Measurements from ENCODE around the gene ATP6V1C2.

ATP6V1C2 gene

DNA sequence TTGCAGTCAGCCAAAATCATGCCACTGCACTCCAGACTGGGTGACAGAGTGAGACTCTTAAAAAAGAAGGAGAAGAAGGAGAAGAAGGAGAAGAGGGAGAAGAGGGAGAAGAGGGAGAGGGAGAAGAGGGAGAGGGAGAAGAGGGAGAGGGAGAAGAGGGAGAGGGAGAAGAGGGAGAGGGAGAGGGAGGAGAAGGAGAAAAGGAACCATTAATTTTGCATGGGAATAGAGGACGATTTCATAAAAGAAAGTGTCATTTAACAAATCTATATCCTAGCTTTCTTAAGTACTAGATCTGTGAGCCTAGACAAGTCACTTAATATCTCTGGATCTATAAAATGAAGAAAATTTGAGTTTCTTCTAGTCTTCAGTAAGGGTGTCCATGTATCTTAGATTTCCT is 41.2 kb upstream of the ATP6V1C2 start:
- Histone ChIP-seq H3K27me3 (ENCODE audit: control insufficient read depth, low read length) (no peaks in the 10 kb centered on the region), H3F3A (ENCODE audit: control insufficient read depth, insufficient read depth) (no peaks in the 10 kb centered on the region), H3K79me2 (ENCODE audit: control insufficient read depth, low read length) (peaks cover 44% of the 10 kb centered on the region), H3K4me3 (ENCODE audit: low read length) (no peak overlapping the region), H3K9me2 (replicated peaks; ENCODE audit: control insufficient read depth, low read length) (no peaks in the 10 kb centered on the region), H3K9me3 (ENCODE audit: control insufficient read depth, insufficient read depth, low read length) (no peaks in the 10 kb centered on the region), H3K36me3 (ENCODE audit: control insufficient read depth, low read length) (peaks cover 67% of the 10 kb centered on the region), H4K20me1 (ENCODE audit: control insufficient read depth, insufficient read depth, low read depth, low read length) (no peaks in the 10 kb centered on the region), H3K4me1 (ENCODE audit: control insufficient read depth, low read length) (no peaks in the 10 kb centered on the region), H3K27ac (ENCODE audit: low read depth, low read length) (no peak overlapping the region), H3K4me2 (ENCODE audit: low read length) (no peak overlapping the region)
- TF ChIP-seq, protein P1, sequence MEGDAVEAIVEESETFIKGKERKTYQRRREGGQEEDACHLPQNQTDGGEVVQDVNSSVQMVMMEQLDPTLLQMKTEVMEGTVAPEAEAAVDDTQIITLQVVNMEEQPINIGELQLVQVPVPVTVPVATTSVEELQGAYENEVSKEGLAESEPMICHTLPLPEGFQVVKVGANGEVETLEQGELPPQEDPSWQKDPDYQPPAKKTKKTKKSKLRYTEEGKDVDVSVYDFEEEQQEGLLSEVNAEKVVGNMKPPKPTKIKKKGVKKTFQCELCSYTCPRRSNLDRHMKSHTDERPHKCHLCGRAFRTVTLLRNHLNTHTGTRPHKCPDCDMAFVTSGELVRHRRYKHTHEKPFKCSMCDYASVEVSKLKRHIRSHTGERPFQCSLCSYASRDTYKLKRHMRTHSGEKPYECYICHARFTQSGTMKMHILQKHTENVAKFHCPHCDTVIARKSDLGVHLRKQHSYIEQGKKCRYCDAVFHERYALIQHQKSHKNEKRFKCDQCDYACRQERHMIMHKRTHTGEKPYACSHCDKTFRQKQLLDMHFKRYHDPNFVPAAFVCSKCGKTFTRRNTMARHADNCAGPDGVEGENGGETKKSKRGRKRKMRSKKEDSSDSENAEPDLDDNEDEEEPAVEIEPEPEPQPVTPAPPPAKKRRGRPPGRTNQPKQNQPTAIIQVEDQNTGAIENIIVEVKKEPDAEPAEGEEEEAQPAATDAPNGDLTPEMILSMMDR (IDR thresholded peaks at IDR 0.05; ENCODE audit: low read depth, low read length, poor library complexity, severe bottlenecking) = no peak

DNA sequence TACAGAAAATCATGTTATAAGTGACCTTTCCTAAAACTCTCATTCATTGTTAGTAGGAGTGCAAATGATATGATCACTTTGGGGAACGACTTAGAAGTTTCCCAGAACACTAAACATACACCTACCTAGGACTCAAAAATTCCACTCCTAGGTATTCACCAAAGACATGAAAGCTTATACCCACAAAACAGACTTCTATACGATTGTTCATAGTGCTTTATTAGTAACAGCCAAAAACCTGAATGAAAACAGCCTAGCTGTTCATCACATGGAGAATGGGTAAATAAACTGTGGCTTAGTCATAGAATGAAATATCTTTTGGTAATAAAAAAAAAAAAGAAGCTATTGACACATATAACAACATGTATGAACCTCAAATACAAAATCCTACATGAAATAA is 40.5 kb upstream of the ATP6V1C2 start:
- Histone ChIP-seq H3K4me2 (ENCODE audit: low read length) (no peak overlapping the region), H4K20me1 (ENCODE audit: control insufficient read depth, insufficient read depth, low read depth, low read length) (no peaks in the 10 kb centered on the region), H3K4me1 (ENCODE audit: control insufficient read depth, low read length) (no peaks in the 10 kb centered on the region), H3K9me3 (ENCODE audit: control insufficient read depth, insufficient read depth, low read length) (no peaks in the 10 kb centered on the region), H3K27ac (ENCODE audit: low read depth, low read length) (no peak overlapping the region), H3K36me3 (ENCODE audit: control insufficient read depth, low read length) (peaks cover 65% of the 10 kb centered on the region), H3K9me2 (replicated peaks; ENCODE audit: control insufficient read depth, low read length) (no peaks in the 10 kb centered on the region), H3F3A (ENCODE audit: control insufficient read depth, insufficient read depth) (no peaks in the 10 kb centered on the region), H3K4me3 (ENCODE audit: low read length) (no peak overlapping the region), H3K27me3 (ENCODE audit: control insufficient read depth, low read length) (no peaks in the 10 kb centered on the region), H3K79me2 (ENCODE audit: control insufficient read depth, low read length) (peaks cover 50% of the 10 kb centered on the region)
- TF ChIP-seq EZH2phosphoT487 (IDR thresholded peaks at IDR 0.05; ENCODE audit: borderline replicate concordance, low read length) = no peak
- TF ChIP-seq, protein P1 (IDR thresholded peaks at IDR 0.05; ENCODE audit: low read depth, low read length, poor library complexity, severe bottlenecking) = no peak

GRCh38 chr2:10686176-10686730 is 35.2 kb upstream of the ATP6V1C2 start:
- TF ChIP-seq, protein P1 (IDR thresholded peaks at IDR 0.05; ENCODE audit: low read depth, low read length, poor library complexity, severe bottlenecking) = no peak
- no peak for TF ChIP-seq EZH2phosphoT487 (IDR thresholded peaks at IDR 0.05; ENCODE audit: borderline replicate concordance, low read length)
- no peaks in the 10 kb centered on the region for H3K27me3 ChIP-seq (ENCODE audit: control insufficient read depth, low read length)
- peaks cover 63% of the 10 kb centered on the region for H3K36me3 ChIP-seq (ENCODE audit: control insufficient read depth, low read length)
- peaks cover 17% of the 10 kb centered on the region for H4K20me1 ChIP-seq (ENCODE audit: control insufficient read depth, insufficient read depth, low read depth, low read length)
- H3F3A ChIP-seq (ENCODE audit: control insufficient read depth, insufficient read depth) = no peaks in the 10 kb centered on the region
- no peaks in the 10 kb centered on the region for H3K9me3 ChIP-seq (ENCODE audit: control insufficient read depth, insufficient read depth, low read length)
- no peak overlapping the region for H3K4me3 ChIP-seq (ENCODE audit: low read length)
- no peaks in the 10 kb centered on the region for H3K9me2 ChIP-seq (replicated peaks; ENCODE audit: control insufficient read depth, low read length)
- H3K79me2 ChIP-seq (ENCODE audit: control insufficient read depth, low read length) = peaks cover 86% of the 10 kb centered on the region
- no peak overlapping the region for H3K4me2 ChIP-seq (ENCODE audit: low read length)
- H3K27ac ChIP-seq (ENCODE audit: low read depth, low read length) = no peak overlapping the region
- H3K4me1 ChIP-seq (ENCODE audit: control insufficient read depth, low read length) = peaks cover 34% of the 10 kb centered on the region

All from DOHH2 (cell line).